Measurements from ENCODE around the gene DCLRE1B. TPM values are rescaled to one million over a fixed set of nuclear protein-coding genes. Genes with fewer than 3 reads are reported as not detected.

Gene DCLRE1B
- total and polyA plus RNA-seq, 9 of the 15 experiments (the other 6 are each of a cell fraction or from before 2014, with no cell fraction given) = 10.6 to 28.8 (median 17.2) TPM

GRCh38 chr1:113928941-113929749 is 24.0 kb downstream of the DCLRE1B start, which contains the start of gene HIPK1 (continued):
- no peak for TF ChIP-seq ARID3A (IDR thresholded peaks at IDR 0.05; ENCODE audit: borderline replicate concordance, low read depth, low read length)
- no peak for TF ChIP-seq NFXL1 (CRISPR knock-in tag; IDR thresholded peaks at IDR 0.05)
- TF ChIP-seq PHTF2 (CRISPR knock-in tag; IDR thresholded peaks at IDR 0.05) = no peak
- no peak for TF ChIP-seq MGA (IDR thresholded peaks at IDR 0.05)
- peak; percentile 86 for TF ChIP-seq RB1 (IDR thresholded peaks at IDR 0.05; ENCODE audit: low read depth)
- no peak for TF ChIP-seq ZNF57 (CRISPR knock-in tag; IDR thresholded peaks at IDR 0.05)
- TF ChIP-seq CREBBP (IDR thresholded peaks at IDR 0.05; ENCODE audit: low read depth, low read length) = no peak
- no peak for TF ChIP-seq ZZZ3 (IDR thresholded peaks at IDR 0.05)
- no peak for TF ChIP-seq SRSF1 (IDR thresholded peaks at IDR 0.05; ENCODE audit: low read depth, low read length)
- peak; percentile 64; the same call in 1 of the 2 replicates for TF ChIP-seq POLR2AphosphoS5 (IDR thresholded peaks at IDR 0.05; ENCODE audit: control insufficient read depth, insufficient read depth, low read depth, low read length)
- TF ChIP-seq ZNF740 (CRISPR knock-in tag; IDR thresholded peaks at IDR 0.05) = peak; percentile 53; the same call in 1 of the 2 replicates
- TF ChIP-seq ZNF740 (tag; IDR thresholded peaks at IDR 0.05) = no peak
- TF ChIP-seq ZSCAN29 (IDR thresholded peaks at IDR 0.05) = no peak
- TF ChIP-seq NR1H2 (CRISPR knock-in tag; IDR thresholded peaks at IDR 0.05) = 0 out of 2 replicates have a peak, but pooled peaks have one; percentile 53

Data from K562 (cell line).